ENCODE measurements around the gene HDAC7. TPM values are rescaled to one million over a fixed set of nuclear protein-coding genes. Genes with fewer than 3 reads are reported as not detected.

HDAC7 gene
- total and polyA plus RNA-seq, 2 of the 13 experiments (the other 11 are each of a cell fraction or from before 2014, with no cell fraction given), result 4.6 to 10.8 TPM

GRCh38 chr12:47755655-47756562, 63.8 kb downstream of the HDAC7 start:
- 35% methylated on average over 12 of the region's 12 CpGs for WGBS (ENCODE audit: low lambda C conversion rate)
- H3K4me3 ChIP-seq (replicated peaks in 1 of 3; ENCODE audit: insufficient read depth in 1 of 3, low read depth in 2 of 3, low read length in 3 of 3), result no peak overlapping the region
- H3K27ac ChIP-seq (ENCODE audit: extremely low read length, insufficient read depth, low read length), result no peak overlapping the region
- no peak for DNase-seq (ENCODE audit: low spot score)
- no peaks in the 10 kb centered on the region for H3K9me3 ChIP-seq (ENCODE audit: low read length)
- peaks cover 1 to 42% of the 10 kb centered on the region in 2 experiments; a peak in 3 of 5 replicates for H3K27me3 ChIP-seq (ENCODE audit: control insufficient read depth in 1 of 2, insufficient read depth in 2 of 2, low read length in 2 of 2)
- FAIRE-seq, result no peak
- ChIA-PET CTCF (ENCODE audit: low intra/inter-chr PET ratio, low total read pairs) (no interaction called here), POLR2A (no interaction called here)
- no peak for ATAC-seq
- no peaks in the 10 kb centered on the region for H4K20me1 ChIP-seq (ENCODE audit: insufficient read depth, low read length)
- no peaks in the 10 kb centered on the region for H3K79me2 ChIP-seq (ENCODE audit: insufficient read depth, low read length)
- TF ChIP-seq MNT (IDR thresholded peaks at IDR 0.05) (no peak), SIN3B (IDR thresholded peaks at IDR 0.05; ENCODE audit: low read length) (no peak)
- intact Hi-C loops (cut with micrococcal nuclease; ENCODE audit: unreplicated experiment) (no loop called here), in situ Hi-C loops (cut with HindIII; ENCODE audit: extremely low pct_ligation_motif_present, low pct_unique_long_range_greater_than_20kb) (no loop called here)
- peaks cover 25% of the 10 kb centered on the region for H3K4me1 ChIP-seq (ENCODE audit: insufficient read depth, low read length)
- no peaks in the 10 kb centered on the region for H3K36me3 ChIP-seq (replicated peaks in 1 of 2; ENCODE audit: control insufficient read depth in 1 of 2, insufficient read depth in 2 of 2, low read length in 2 of 2)
- H2AFZ ChIP-seq (ENCODE audit: low read length), result no peak overlapping the region
- H3K4me2 ChIP-seq (ENCODE audit: low read depth, low read length), result no peak overlapping the region
- no TSS peak for BruUV-seq (replicated peaks)
- H3K9ac ChIP-seq (ENCODE audit: insufficient read depth, low read depth, low read length), result no peak overlapping the region

GRCh38 chr12:47754881-47755280, 64.8 kb downstream of the HDAC7 start:
- Histone ChIP-seq H3K9me3 (ENCODE audit: low read length) (no peaks in the 10 kb centered on the region), H3K36me3 (replicated peaks in 1 of 2; ENCODE audit: control insufficient read depth in 1 of 2, insufficient read depth in 2 of 2, low read length in 2 of 2) (no peaks in the 10 kb centered on the region), H2AFZ (ENCODE audit: low read length) (no peak overlapping the region), H3K79me2 (ENCODE audit: insufficient read depth, low read length) (no peaks in the 10 kb centered on the region), H3K27me3 (ENCODE audit: control insufficient read depth in 1 of 2, insufficient read depth in 2 of 2, low read length in 2 of 2) (peaks cover 4 to 41% of the 10 kb centered on the region in 2 experiments; a peak in 3 of 5 replicates), H3K4me2 (ENCODE audit: low read depth, low read length) (no peak overlapping the region), H3K4me1 (ENCODE audit: insufficient read depth, low read length) (peaks cover 35% of the 10 kb centered on the region), H3K9ac (ENCODE audit: insufficient read depth, low read depth, low read length) (no peak overlapping the region), H4K20me1 (ENCODE audit: insufficient read depth, low read length) (no peaks in the 10 kb centered on the region), H3K27ac (ENCODE audit: extremely low read length, insufficient read depth, low read length) (no peak overlapping the region), H3K4me3 (replicated peaks in 1 of 3; ENCODE audit: insufficient read depth in 1 of 3, low read depth in 2 of 3, low read length in 3 of 3) (no peak overlapping the region)
- BruUV-seq (replicated peaks), result no TSS peak
- ChIA-PET CTCF (ENCODE audit: low intra/inter-chr PET ratio, low total read pairs) (no interaction called here), POLR2A (no interaction called here)
- no peak for ATAC-seq
- no peak for FAIRE-seq
- in situ Hi-C loops (cut with HindIII; ENCODE audit: extremely low pct_ligation_motif_present, low pct_unique_long_range_greater_than_20kb) (no loop called here), intact Hi-C loops (cut with micrococcal nuclease; ENCODE audit: unreplicated experiment) (no loop called here)
- WGBS (ENCODE audit: low lambda C conversion rate), result 58% methylated on average over 2 of the region's 3 CpGs
- DNase-seq (ENCODE audit: low spot score), result no peak
- TF ChIP-seq THAP11 (CRISPR knock-in tag; IDR thresholded peaks at IDR 0.05) (no peak), ZBTB43 (CRISPR knock-in tag; conservative IDR thresholded peaks at IDR 0.05) (no peak), ZNF337 (CRISPR knock-in tag; IDR thresholded peaks at IDR 0.05; ENCODE audit: borderline replicate concordance, low read depth) (no peak), MXD1 (CRISPR knock-in tag; IDR thresholded peaks at IDR 0.05) (no peak), CC2D1A (CRISPR knock-in tag; IDR thresholded peaks at IDR 0.05) (no peak), THRA (CRISPR knock-in tag; IDR thresholded peaks at IDR 0.05; ENCODE audit: borderline replicate concordance) (no peak), ZNF253 (CRISPR knock-in tag; IDR thresholded peaks at IDR 0.05; ENCODE audit: borderline replicate concordance) (no peak), KLF16 (CRISPR knock-in tag; IDR thresholded peaks at IDR 0.05) (no peak)

Data from HepG2 (cell line).